A673 (cell line): ENCODE measurements around the gene FTO.

Experiments
- CTCF ChIP-seq: fragments of 300-800, 200-600 bp; sonication (generic); conservative IDR thresholded peaks from 2 replicates; pipeline ENCODE4 v1.5.1; 2017; ENCODE audit warnings: low read depth, mild to moderate bottlenecking, antibody characterized with exemption, low read length, moderate library complexity, mixed read lengths
- EZH2 ChIP-seq: fragments of 200-600 bp; sonication (generic); IDR thresholded peaks from 2 replicates; pipeline ENCODE4 v1.6.1; 2017; ENCODE audit warnings: borderline replicate concordance, low read depth, mild to moderate bottlenecking, mixed read lengths, antibody characterized with exemption, low read length; ENCODE audit not compliant: poor library complexity, severe bottlenecking

- no peak for TF ChIP-seq CTCF
- no peak for TF ChIP-seq EZH2
These were observed 472.5 kb downstream of the FTO start for GRCh38 chr16:54176376-54176901.
